Cardiac fibroblast (primary cell): ENCODE results near the gene TLK1.
"Not testable (repeated sequence)": the region's sequence is repeated elsewhere in the genome, so short reads cannot be mapped to it uniquely, and the experiment has no call there.

Source experiments
- DNase-seq, 2 donors: peaks; one replicate each; pipeline versions ENCODE4 v3.0.0 to v3.0.0-alpha.2; 2010; ENCODE audit warnings: low read depth in 2 of 2
- H3K4me3 ChIP-seq, 2 donors: replicated peaks in 1 of 2; 1 replicate in 1 of 2; 2 replicates in 1 of 2; pipeline ENCODE4 v1.5.1; 2011; ENCODE audit warnings: low read depth in 2 of 2, low read length in 2 of 2, mild to moderate bottlenecking in 2 of 2, moderate library complexity in 1 of 2
- TF ChIP-seq, protein P1 (sequence below): IDR thresholded peaks from one replicate; pipeline ENCODE4 v1.5.1; 2011; ENCODE audit warnings: low read depth, mild to moderate bottlenecking, low read length, inconsistent platforms

TLK1 gene

DNA sequence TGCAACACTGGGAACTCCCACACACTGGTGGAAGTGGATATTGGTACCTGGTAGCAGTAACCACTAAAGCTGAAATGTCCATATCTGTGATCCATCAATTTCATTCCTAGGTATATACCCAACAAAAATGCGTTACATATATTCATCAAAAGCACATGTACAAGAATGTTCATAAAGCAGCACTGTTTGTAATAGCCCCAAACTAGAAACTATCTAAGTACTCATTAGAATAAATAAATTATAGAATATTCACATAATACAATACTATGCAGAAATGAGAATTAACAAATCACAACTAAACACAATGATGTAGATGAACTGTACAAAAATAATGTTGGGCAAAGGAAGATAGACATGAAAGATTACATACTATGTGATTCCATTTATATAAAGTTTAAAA lies 11.1 kb upstream of the TLK1 start:
- H3K4me3 ChIP-seq = no peak overlapping the region
- no peak for DNase-seq
- TF ChIP-seq, protein P1, sequence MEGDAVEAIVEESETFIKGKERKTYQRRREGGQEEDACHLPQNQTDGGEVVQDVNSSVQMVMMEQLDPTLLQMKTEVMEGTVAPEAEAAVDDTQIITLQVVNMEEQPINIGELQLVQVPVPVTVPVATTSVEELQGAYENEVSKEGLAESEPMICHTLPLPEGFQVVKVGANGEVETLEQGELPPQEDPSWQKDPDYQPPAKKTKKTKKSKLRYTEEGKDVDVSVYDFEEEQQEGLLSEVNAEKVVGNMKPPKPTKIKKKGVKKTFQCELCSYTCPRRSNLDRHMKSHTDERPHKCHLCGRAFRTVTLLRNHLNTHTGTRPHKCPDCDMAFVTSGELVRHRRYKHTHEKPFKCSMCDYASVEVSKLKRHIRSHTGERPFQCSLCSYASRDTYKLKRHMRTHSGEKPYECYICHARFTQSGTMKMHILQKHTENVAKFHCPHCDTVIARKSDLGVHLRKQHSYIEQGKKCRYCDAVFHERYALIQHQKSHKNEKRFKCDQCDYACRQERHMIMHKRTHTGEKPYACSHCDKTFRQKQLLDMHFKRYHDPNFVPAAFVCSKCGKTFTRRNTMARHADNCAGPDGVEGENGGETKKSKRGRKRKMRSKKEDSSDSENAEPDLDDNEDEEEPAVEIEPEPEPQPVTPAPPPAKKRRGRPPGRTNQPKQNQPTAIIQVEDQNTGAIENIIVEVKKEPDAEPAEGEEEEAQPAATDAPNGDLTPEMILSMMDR = no peak

DNA sequence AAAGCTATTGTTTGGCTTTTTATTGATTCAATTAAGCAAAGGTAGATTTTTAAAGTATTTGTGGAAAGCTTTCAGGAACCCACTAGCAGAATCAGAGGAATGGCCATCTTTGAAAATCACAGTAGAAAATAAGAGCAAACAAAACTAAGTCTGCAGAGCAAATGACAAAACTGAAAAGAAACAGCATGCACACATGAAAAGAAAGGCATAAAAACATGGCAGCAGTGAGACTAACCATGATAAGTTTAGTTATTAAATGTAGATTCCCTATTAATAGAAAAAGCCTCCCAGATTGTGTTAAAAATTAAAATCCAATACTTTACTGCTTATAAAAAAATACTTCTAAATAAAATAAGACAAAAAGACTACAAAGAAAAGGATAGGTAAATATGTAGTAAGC lies 9.1 kb upstream of the TLK1 start:
- TF ChIP-seq, protein P1 = no peak
- DNase-seq = no peak
- H3K4me3 ChIP-seq = no peak overlapping the region

DNA sequence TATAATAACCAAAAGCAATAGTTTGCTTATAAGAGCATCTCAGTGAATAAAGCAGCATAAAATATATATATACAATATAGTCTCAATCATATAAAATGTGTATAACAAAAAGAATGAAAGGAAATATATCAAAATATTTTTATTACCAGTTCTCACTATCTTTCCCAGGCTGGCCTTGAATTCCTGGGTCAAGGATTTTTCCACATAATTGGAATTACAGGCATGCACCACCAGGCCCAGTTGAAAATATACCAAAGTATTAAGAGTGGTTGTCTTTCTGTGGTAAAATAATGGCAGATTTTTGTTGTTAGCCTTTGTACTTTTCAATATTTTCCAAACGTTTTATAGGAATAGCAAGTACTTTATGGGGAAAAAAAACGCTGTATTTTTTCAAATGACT lies 8.6 kb upstream of the TLK1 start:
- TF ChIP-seq, protein P1 = no peak
- DNase-seq = no peak
- H3K4me3 ChIP-seq = no peak overlapping the region

DNA sequence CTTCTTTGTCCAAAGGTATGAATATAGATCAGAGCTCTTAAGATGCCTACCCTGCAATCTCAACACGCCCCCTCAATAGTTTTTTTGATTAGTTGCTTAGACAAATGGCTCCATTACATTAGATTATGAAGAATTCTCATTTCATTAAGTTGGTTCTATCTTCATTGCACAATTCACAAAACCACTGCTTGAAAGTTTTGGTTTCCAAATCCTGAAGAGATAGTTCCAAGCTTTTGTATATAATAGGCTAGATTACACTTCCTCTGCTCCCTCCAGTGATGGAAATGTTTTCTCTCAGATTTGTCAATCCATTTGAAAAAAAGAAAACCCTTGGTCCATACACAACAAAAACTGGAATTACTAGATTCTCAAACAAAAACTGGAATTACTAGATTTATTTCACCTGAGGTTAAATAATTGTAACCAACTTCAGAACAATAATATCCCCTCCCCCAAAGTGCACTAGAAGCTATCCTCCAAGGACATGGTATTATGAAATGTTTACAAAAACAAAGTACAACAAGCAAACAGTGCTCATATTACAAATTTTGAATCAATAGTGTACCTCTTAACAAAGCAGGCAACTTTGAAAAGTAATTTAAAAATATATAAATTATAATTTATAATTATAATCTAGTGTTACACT lies 6.8 kb upstream of the TLK1 start:
- H3K4me3 ChIP-seq = no peak overlapping the region
- TF ChIP-seq, protein P1 = no peak
- DNase-seq = peak in 1 of 2 donors; percentile 13

- DNase-seq = peak in 1 of 2 donors; percentile 50
- TF ChIP-seq, protein P1 = no peak
- no peak overlapping the region for H3K4me3 ChIP-seq
Observed at GRCh38 chr2:171166328-171166983, 5.8 kb upstream of the TLK1 start.

- H3K4me3 ChIP-seq = no peak overlapping the region
- no peak for DNase-seq
- TF ChIP-seq, protein P1 = no peak
Observed at GRCh38 chr2:171165967-171166327, 5.3 kb upstream of the TLK1 start.

- H3K4me3 ChIP-seq = no peak overlapping the region
- DNase-seq = no peak
- TF ChIP-seq, protein P1 = no peak
Observed at GRCh38 chr2:171163261-171163660, 2.6 kb upstream of the TLK1 start.

GRCh38 chr2:171162522-171163197 lies 2.0 kb upstream of the TLK1 start:
- DNase-seq, H3K4me3 ChIP-seq: not testable (repeated sequence)
